ENCODE data around the gene LRP10. TPM values are rescaled to one million over a fixed set of nuclear protein-coding genes. Genes with fewer than 3 reads are reported as not detected.

Gene LRP10
- total and polyA plus RNA-seq, 2 of the 8 experiments (the other 6 are each of a cell fraction or from before 2014, with no cell fraction given) = 12.4 to 15.6 TPM

- Histone ChIP-seq H4K5ac (ENCODE audit: insufficient read length, low read depth, low read length) (no peak overlapping the region), H3K4me3 (ENCODE audit: extremely low read depth in 1 of 4, insufficient read depth in 2 of 4, low read depth in 3 of 4, low read length in 4 of 4) (no peak overlapping the region), H2AK5ac (ENCODE audit: low read depth, low read length) (no peak overlapping the region), H2BK15ac (ENCODE audit: low read length) (no peak overlapping the region), H3K14ac (ENCODE audit: insufficient read length) (no peak overlapping the region), H3K79me1 (ENCODE audit: low read depth, low read length) (no peaks in the 10 kb centered on the region), H3K9ac (replicated peaks in 1 of 4; ENCODE audit: extremely low read depth in 1 of 4, low read depth in 3 of 4, low read length in 3 of 4) (no peak overlapping the region), H3K27me3 (replicated peaks in 1 of 4; ENCODE audit: control insufficient read depth in 3 of 4, extremely low read depth in 1 of 4, insufficient read depth in 3 of 4, low read length in 3 of 4) (no peaks in the 10 kb centered on the region), H3K23ac (ENCODE audit: insufficient read length) (no peak overlapping the region), H3K27ac (ENCODE audit: low read depth, low read length) (no peak overlapping the region), H2AFZ (ENCODE audit: low read length) (no peak overlapping the region), H3K23me2 (ENCODE audit: low read depth, low read length) (no peaks in the 10 kb centered on the region), H2BK120ac (replicated peaks; ENCODE audit: low read depth, low read length) (no peak overlapping the region), H3K36me3 (ENCODE audit: control insufficient read depth in 2 of 4, insufficient read depth in 4 of 4, low read length in 3 of 4) (no peaks in the 10 kb centered on the region), H4K91ac (replicated peaks; ENCODE audit: insufficient read length, low read length) (no peak overlapping the region), H3K56ac (replicated peaks; ENCODE audit: insufficient read length, low read depth, low read length) (no peak overlapping the region), H2BK20ac (ENCODE audit: low read length) (no peak overlapping the region), H4K20me1 (replicated peaks in 1 of 2; ENCODE audit: control insufficient read depth in 1 of 2, insufficient read depth in 2 of 2, low read length in 2 of 2) (no peaks in the 10 kb centered on the region), H3K18ac (ENCODE audit: extremely low read depth, low read length) (no peak overlapping the region), H3K4me1 (replicated peaks in 1 of 4; ENCODE audit: control insufficient read depth in 3 of 4, insufficient read depth in 4 of 4, low read length in 3 of 4) (peaks cover 0 to 6% (median 0%) of the 10 kb centered on the region in 4 experiments; a peak in 1 of 7 replicates), H3K4me2 (ENCODE audit: insufficient read depth in 1 of 2, low read depth in 2 of 2, low read length in 2 of 2) (no peak overlapping the region), H2BK5ac (ENCODE audit: low read depth, low read length) (no peak overlapping the region), H3K79me2 (ENCODE audit: control insufficient read depth in 1 of 2, insufficient read depth in 2 of 2, low read length in 2 of 2) (no peaks in the 10 kb centered on the region), H3K9me3 (ENCODE audit: insufficient read depth in 2 of 2, low read depth in 1 of 2, low read length in 1 of 2) (no peaks in the 10 kb centered on the region; a peak in 1 of 4 replicates), H3K4ac (replicated peaks; ENCODE audit: insufficient read length, low read depth, low read length) (no peak overlapping the region), H2BK12ac (ENCODE audit: low read depth, low read length) (no peak overlapping the region), H4K8ac (ENCODE audit: extremely low read depth, insufficient read depth, low read length) (no peak overlapping the region)
- CTCF ChIA-PET (ENCODE audit: partially characterized antibody) = interaction anchor here (0.8 to 56.0 kb wide), 8 partner anchors 9 to 305 kb away, joined by 3 to 1562 read pairs (median 5); partner anchors contain the start of genes LRP10, MMP14, MRPL52 and SLC7A7
- POLR2A ChIA-PET (ENCODE audit: partially characterized antibody) = interaction anchor here (0.8 to 1.9 kb wide), 3 partner anchors 39 to 95 kb away, joined by 3 to 4 read pairs (median 3); partner anchors contain the start of gene OXA1L
- DNase-seq (ENCODE audit: low read depth in 1 of 2, low spot score in 2 of 2) = no peak
- FAIRE-seq = no peak
- TF ChIP-seq SIRT6 (IDR thresholded peaks at IDR 0.05; ENCODE audit: low read length) (no peak), HDAC2 (IDR thresholded peaks at IDR 0.05; ENCODE audit: borderline replicate concordance in 1 of 2, low read depth in 2 of 2, low read length in 2 of 2) (no peak), SAP30 (IDR thresholded peaks at IDR 0.05; ENCODE audit: insufficient read depth, insufficient replicate concordance, low read length) (no peak), BACH1 (IDR thresholded peaks at IDR 0.05; ENCODE audit: low read length) (no peak), CBX5 (IDR thresholded peaks at IDR 0.05; ENCODE audit: low read depth, low read length) (no peak), SUZ12 (IDR thresholded peaks at IDR 0.05; ENCODE audit: low read length) (no peak), BCL11A (IDR thresholded peaks at IDR 0.05; ENCODE audit: low read depth in 2 of 2, low read length in 2 of 2) (no peak), MAFK (IDR thresholded peaks at IDR 0.05; ENCODE audit: low read depth, low read length) (no peak), NRF1 (IDR thresholded peaks at IDR 0.05; ENCODE audit: low read depth, low read length) (no peak), TAF7 (optimal IDR thresholded peaks at IDR 0.05; ENCODE audit: borderline replicate concordance, low read depth, low read length) (no peak)
- TF ChIP-seq, protein P1, sequence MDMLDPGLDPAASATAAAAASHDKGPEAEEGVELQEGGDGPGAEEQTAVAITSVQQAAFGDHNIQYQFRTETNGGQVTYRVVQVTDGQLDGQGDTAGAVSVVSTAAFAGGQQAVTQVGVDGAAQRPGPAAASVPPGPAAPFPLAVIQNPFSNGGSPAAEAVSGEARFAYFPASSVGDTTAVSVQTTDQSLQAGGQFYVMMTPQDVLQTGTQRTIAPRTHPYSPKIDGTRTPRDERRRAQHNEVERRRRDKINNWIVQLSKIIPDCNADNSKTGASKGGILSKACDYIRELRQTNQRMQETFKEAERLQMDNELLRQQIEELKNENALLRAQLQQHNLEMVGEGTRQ (IDR thresholded peaks at IDR 0.05; ENCODE audit: low read length) = no peak
Observed at GRCh38 chr14:22861651-22862050, 9.9 kb upstream of the LRP10 start.
